ENCODE data around the gene CALY. TPM values are rescaled to one million over a fixed set of nuclear protein-coding genes. Genes with fewer than 3 reads are reported as not detected.

The CALY gene
- polyA plus RNA-seq, 2 of the 4 experiments (the other 2 are of a cell fraction), result 0.30 to 0.63 TPM

DNA sequence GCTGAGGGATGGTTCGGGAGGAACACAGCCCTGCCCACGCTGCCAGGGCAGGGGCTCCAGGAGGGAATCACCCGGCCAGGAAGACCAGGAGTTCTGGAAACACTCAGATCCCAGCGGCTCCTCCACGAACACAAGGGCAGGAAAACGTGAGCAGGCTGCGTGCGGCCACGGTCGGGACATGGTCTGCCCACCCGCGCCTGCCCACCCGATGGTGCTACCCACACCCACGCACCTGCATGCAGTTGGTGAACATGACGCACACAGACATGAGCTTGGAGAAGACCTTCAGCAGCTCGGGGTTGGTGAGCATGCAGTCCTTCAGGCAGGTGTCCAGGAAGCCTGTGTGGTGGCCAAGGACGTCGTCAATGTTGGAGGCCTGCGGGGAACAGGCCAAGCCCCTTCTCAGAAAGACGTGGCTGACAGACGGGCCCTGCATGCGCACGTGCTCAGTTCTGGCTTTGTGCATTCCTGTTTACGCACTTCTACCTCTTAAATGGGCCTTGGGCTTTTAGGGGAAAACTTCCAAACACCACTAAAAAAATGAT lies 53.8 kb downstream of the CALY start:
- Histone ChIP-seq H3K4me1 (peaks cover 4% of the 10 kb centered on the region; the same call in 1 of the 3 replicates), H3K4me3 (no peak overlapping the region), H3K27ac (no peak overlapping the region), H3K9me3 (no peaks in the 10 kb centered on the region), H3K4me2 (no peak overlapping the region)
- no peak for TF ChIP-seq HMGXB4 (CRISPR knock-in tag; IDR thresholded peaks at IDR 0.05; ENCODE audit: borderline replicate concordance)
- no peak for TF ChIP-seq HOXB13 (CRISPR knock-in tag; IDR thresholded peaks at IDR 0.05; ENCODE audit: low read depth)
- TF ChIP-seq CHD2 (IDR thresholded peaks at IDR 0.05; ENCODE audit: low read length, partially characterized antibody), result no peak
- TF ChIP-seq CHD4 (IDR thresholded peaks at IDR 0.05; ENCODE audit: borderline replicate concordance), result no peak
- TF ChIP-seq JUN (IDR thresholded peaks at IDR 0.05), result no peak
- TF ChIP-seq, protein P1, sequence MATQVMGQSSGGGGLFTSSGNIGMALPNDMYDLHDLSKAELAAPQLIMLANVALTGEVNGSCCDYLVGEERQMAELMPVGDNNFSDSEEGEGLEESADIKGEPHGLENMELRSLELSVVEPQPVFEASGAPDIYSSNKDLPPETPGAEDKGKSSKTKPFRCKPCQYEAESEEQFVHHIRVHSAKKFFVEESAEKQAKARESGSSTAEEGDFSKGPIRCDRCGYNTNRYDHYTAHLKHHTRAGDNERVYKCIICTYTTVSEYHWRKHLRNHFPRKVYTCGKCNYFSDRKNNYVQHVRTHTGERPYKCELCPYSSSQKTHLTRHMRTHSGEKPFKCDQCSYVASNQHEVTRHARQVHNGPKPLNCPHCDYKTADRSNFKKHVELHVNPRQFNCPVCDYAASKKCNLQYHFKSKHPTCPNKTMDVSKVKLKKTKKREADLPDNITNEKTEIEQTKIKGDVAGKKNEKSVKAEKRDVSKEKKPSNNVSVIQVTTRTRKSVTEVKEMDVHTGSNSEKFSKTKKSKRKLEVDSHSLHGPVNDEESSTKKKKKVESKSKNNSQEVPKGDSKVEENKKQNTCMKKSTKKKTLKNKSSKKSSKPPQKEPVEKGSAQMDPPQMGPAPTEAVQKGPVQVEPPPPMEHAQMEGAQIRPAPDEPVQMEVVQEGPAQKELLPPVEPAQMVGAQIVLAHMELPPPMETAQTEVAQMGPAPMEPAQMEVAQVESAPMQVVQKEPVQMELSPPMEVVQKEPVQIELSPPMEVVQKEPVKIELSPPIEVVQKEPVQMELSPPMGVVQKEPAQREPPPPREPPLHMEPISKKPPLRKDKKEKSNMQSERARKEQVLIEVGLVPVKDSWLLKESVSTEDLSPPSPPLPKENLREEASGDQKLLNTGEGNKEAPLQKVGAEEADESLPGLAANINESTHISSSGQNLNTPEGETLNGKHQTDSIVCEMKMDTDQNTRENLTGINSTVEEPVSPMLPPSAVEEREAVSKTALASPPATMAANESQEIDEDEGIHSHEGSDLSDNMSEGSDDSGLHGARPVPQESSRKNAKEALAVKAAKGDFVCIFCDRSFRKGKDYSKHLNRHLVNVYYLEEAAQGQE (IDR thresholded peaks at IDR 0.05), result no peak
- no peak for TF ChIP-seq MAX (IDR thresholded peaks at IDR 0.05)
- TF ChIP-seq EHF (CRISPR knock-in tag; IDR thresholded peaks at IDR 0.05), result no peak
- TF ChIP-seq CEBPB (IDR thresholded peaks at IDR 0.05), result no peak
- TF ChIP-seq EHMT2 (IDR thresholded peaks at IDR 0.05; ENCODE audit: low read depth), result no peak
- TF ChIP-seq JUNB (IDR thresholded peaks at IDR 0.05), result no peak
- no peak for TF ChIP-seq BCL3 (IDR thresholded peaks at IDR 0.05)
- TF ChIP-seq NR3C1 (IDR thresholded peaks at IDR 0.05), result no peak
- TF ChIP-seq MAFK (IDR thresholded peaks at IDR 0.05; ENCODE audit: partially characterized antibody), result no peak
- TF ChIP-seq RNF2 (IDR thresholded peaks at IDR 0.05; ENCODE audit: borderline replicate concordance, low read depth), result no peak
- DNase-seq (ENCODE audit: low read depth in 1 of 2, low spot score in 1 of 2) (no peak), FAIRE-seq (no peak), ATAC-seq (no peak)
- CTCF ChIA-PET, result interaction anchor here (0.5 to 2.8 kb wide), 3 partner anchors 10 to 54 kb away, joined by 3 to 10 read pairs (median 3); no protein-coding TSS in a partner anchor
- POLR2A ChIA-PET, result no interaction called here
- 91% methylated on average over 19 of the region's 24 CpGs for WGBS (ENCODE audit: missing lambda C conversion rate)

GRCh38 chr10:133281628-133282372 lies 54.9 kb downstream of the CALY start:
- H3K27ac ChIP-seq, result no peak overlapping the region
- WGBS (ENCODE audit: missing lambda C conversion rate), result 91% methylated on average over 23 of the region's 38 CpGs
- no peak for ATAC-seq
- DNase-seq (ENCODE audit: low read depth in 1 of 2, low spot score in 1 of 2), result no peak
- H3K4me2 ChIP-seq, result no peak overlapping the region
- H3K9me3 ChIP-seq, result no peaks in the 10 kb centered on the region
- peaks cover 4% of the 10 kb centered on the region; the same call in 1 of the 3 replicates for H3K4me1 ChIP-seq
- CTCF ChIA-PET, result interaction anchor here (0.6 to 2.8 kb wide), 5 partner anchors 10 to 317 kb away, joined by 3 to 10 read pairs (median 3); no protein-coding TSS in a partner anchor
- H3K4me3 ChIP-seq, result no peak overlapping the region
- no peak for FAIRE-seq
- TF ChIP-seq ZSCAN20 (CRISPR knock-in tag; IDR thresholded peaks at IDR 0.05), result no peak
- POLR2A ChIA-PET, result no interaction called here
